Measurements from ENCODE around the gene SLC26A8. TPM values are rescaled to one million over a fixed set of nuclear protein-coding genes. Genes with fewer than 3 reads are reported as not detected.
"Not testable (repeated sequence)": the region's sequence is repeated elsewhere in the genome, so short reads cannot be mapped to it uniquely, and the experiment has no call there.

The SLC26A8 gene
- total RNA-seq, 1 donor from 2014 or later, result not detected

- intact Hi-C loops (cut with micrococcal nuclease), result no loop called here
Observed at GRCh38 chr6:35954333-35954732, 70.1 kb downstream of the SLC26A8 start.

- intact Hi-C loops (cut with micrococcal nuclease), result no loop called here
Observed at GRCh38 chr6:35948725-35949124, 75.7 kb downstream of the SLC26A8 start.

- intact Hi-C loops (cut with micrococcal nuclease), result no loop called here
Observed at GRCh38 chr6:35945650-35946025, 78.8 kb downstream of the SLC26A8 start.

GRCh38 chr6:35943390-35943789 is 81.1 kb downstream of the SLC26A8 start:
- intact Hi-C loops (cut with micrococcal nuclease), result no loop called here

- intact Hi-C loops (cut with micrococcal nuclease), result no loop called here
Observed at GRCh38 chr6:35942355-35942754, 82.1 kb downstream of the SLC26A8 start.

GRCh38 chr6:35941170-35941569 is 83.3 kb downstream of the SLC26A8 start:
- intact Hi-C loops (cut with micrococcal nuclease), result not testable (repeated sequence)

GRCh38 chr6:35940014-35940413 is 84.4 kb downstream of the SLC26A8 start:
- intact Hi-C loops (cut with micrococcal nuclease), result not testable (repeated sequence)

GRCh38 chr6:35939259-35939658 is 85.2 kb downstream of the SLC26A8 start:
- intact Hi-C loops (cut with micrococcal nuclease), result not testable (repeated sequence)

GRCh38 chr6:35936681-35937359 is 87.6 kb downstream of the SLC26A8 start:
- intact Hi-C loops (cut with micrococcal nuclease), result no loop called here

- intact Hi-C loops (cut with micrococcal nuclease), result no loop called here
Observed at GRCh38 chr6:35935469-35935868, 89.0 kb downstream of the SLC26A8 start.

GRCh38 chr6:35933844-35934243 is 90.6 kb downstream of the SLC26A8 start:
- intact Hi-C loops (cut with micrococcal nuclease), result no loop called here

- intact Hi-C loops (cut with micrococcal nuclease), result not testable (repeated sequence)
Observed at GRCh38 chr6:35931873-35932272, 92.6 kb downstream of the SLC26A8 start.

GRCh38 chr6:35931120-35931561 is 93.3 kb downstream of the SLC26A8 start:
- intact Hi-C loops (cut with micrococcal nuclease), result no loop called here

- intact Hi-C loops (cut with micrococcal nuclease), result no loop called here
Observed at GRCh38 chr6:35929601-35930000, 94.8 kb downstream of the SLC26A8 start.

- intact Hi-C loops (cut with micrococcal nuclease), result no loop called here
Observed at GRCh38 chr6:35926509-35927215, 97.8 kb downstream of the SLC26A8 start.

GRCh38 chr6:35925961-35926360 is 98.5 kb downstream of the SLC26A8 start:
- intact Hi-C loops (cut with micrococcal nuclease), result no loop called here

GRCh38 chr6:35924146-35924545 is 100.3 kb downstream of the SLC26A8 start:
- intact Hi-C loops (cut with micrococcal nuclease), result no loop called here

- intact Hi-C loops (cut with micrococcal nuclease), result no loop called here
Observed at GRCh38 chr6:35922139-35922554, 102.3 kb downstream of the SLC26A8 start.

GRCh38 chr6:35920793-35921732 is 103.4 kb downstream of the SLC26A8 start, which contains the start of gene SRPK1:
TSS of gene SRPK1 (minus strand) at chr6:35921098. CDS start at chr6:35921056, 42 bp downstream.
- intact Hi-C loops (cut with micrococcal nuclease), result no loop called here

- intact Hi-C loops (cut with micrococcal nuclease), result loop anchor here (1.0 kb wide), 1 partner anchor 107 kb away; the partner anchor contains the start of gene MAPK14
Observed at GRCh38 chr6:35919827-35920751, 104.4 kb downstream of the SLC26A8 start.
